ENCODE results near the gene F2R. TPM values are rescaled to one million over a fixed set of nuclear protein-coding genes. Genes with fewer than 3 reads are reported as not detected.
A peak's percentile ranks its signal among the peaks of the same experiment; 100 is the strongest.

Gene F2R
- total and polyA plus RNA-seq, 2 of the 4 experiments (the other 2 are of a cell fraction), result 85.7 to 147 TPM

DNA sequence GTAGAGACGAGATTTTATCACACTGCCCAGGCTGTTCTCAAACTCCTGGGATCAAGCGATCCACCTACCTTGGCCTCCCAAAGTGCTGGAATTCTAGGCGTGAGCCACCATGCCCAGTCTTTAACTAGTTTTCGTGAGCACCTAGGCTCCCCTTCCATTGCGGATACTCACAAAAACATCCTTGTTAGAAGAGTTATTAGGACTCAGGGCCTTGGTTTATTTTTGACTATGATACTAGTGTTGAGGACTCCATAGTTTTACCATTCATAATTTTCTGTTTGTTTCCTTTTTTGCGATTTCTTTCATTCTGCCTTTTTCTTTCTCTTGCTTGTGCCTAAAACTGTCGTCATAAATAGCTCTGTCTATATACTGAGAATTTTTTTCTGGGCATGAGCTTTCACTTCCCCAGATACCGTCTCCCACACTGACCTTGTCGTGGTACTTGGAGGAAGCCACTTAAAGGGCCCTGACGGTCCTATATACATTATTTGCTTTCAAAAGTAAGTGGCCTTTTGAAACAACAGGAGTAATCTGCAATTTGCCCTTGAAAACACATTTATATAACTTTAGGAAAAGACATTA, 5.2 kb downstream of the F2R start:
- peak overlapping the region; percentile 55 for H3K4me2 ChIP-seq (ENCODE audit: low read depth, low read length)

More for the DNA sequence above, 5.2 kb downstream of the F2R start:
- Histone ChIP-seq H2AK5ac (ENCODE audit: low read depth, low read length) (no peak overlapping the region), H3K18ac (ENCODE audit: low read depth, low read length) (no peak overlapping the region), H3K9me1 (ENCODE audit: insufficient read depth, low read length) (peaks cover 28% of the 10 kb centered on the region), H3K4ac (ENCODE audit: low read depth, low read length) (no peak overlapping the region), H2BK5ac (ENCODE audit: low read depth, low read length, poor library complexity, severe bottlenecking) (peak overlapping the region; percentile 12), H3K9me3 (ENCODE audit: control insufficient read depth, insufficient read depth, low read length) (no peaks in the 10 kb centered on the region), H3K79me1 (ENCODE audit: low read depth in 1 of 2, low read length in 2 of 2) (peaks cover 16 to 85% of the 10 kb centered on the region in 2 experiments), H3K4me3 (ENCODE audit: insufficient read depth, low read depth, low read length) (no peak overlapping the region), H3K9ac (ENCODE audit: low read depth, low read length) (no peak overlapping the region), H4K5ac (ENCODE audit: low read depth, low read length) (no peak overlapping the region), H3K14ac (replicated peaks; ENCODE audit: low read depth, low read length) (no peak overlapping the region), H2BK120ac (ENCODE audit: low read depth, low read length) (no peak overlapping the region), H3K27ac (ENCODE audit: insufficient read depth, low read length) (no peak overlapping the region; the same call in 1 of the 2 replicates), H2AFZ (replicated peaks; ENCODE audit: low read length, poor library complexity) (no peak overlapping the region), H3K56ac (ENCODE audit: extremely low read depth, insufficient read depth, low read length) (no peak overlapping the region), H2BK15ac (ENCODE audit: low read depth, low read length) (no peak overlapping the region), H4K8ac (ENCODE audit: low read depth in 2 of 2, low read length in 2 of 2) (no peak overlapping the region), H2BK20ac (ENCODE audit: low read depth, low read length) (no peak overlapping the region), H4K20me1 (ENCODE audit: insufficient read depth, low read length) (peaks cover 62% of the 10 kb centered on the region), H2AK9ac (replicated peaks; ENCODE audit: low read depth, low read length, poor library complexity) (no peak overlapping the region), H4K91ac (ENCODE audit: insufficient read depth, low read depth, low read length) (no peak overlapping the region), H3K4me1 (ENCODE audit: control insufficient read depth, insufficient read depth, low read length) (peaks cover 23% of the 10 kb centered on the region), H3K23ac (ENCODE audit: low read depth, low read length) (no peak overlapping the region; the same call in 1 of the 2 replicates), H3K27me3 (ENCODE audit: control insufficient read depth, insufficient read depth, low read length) (no peaks in the 10 kb centered on the region), H3K36me3 (ENCODE audit: control insufficient read depth, insufficient read depth, low read length) (peaks cover 11% of the 10 kb centered on the region)
- dilution Hi-C loops (cut with HindIII; ENCODE audit: low sequenced_read_pairs, unreplicated experiment) (no loop called here), in situ Hi-C loops (cut with MboI; ENCODE audit: low sequenced_read_pairs) (no loop called here), intact Hi-C loops (cut with micrococcal nuclease) (no loop called here)
- no TSS peak for BruUV-seq (replicated peaks)
- ATAC-seq (ENCODE audit: low read depth), result no peak
- CTCF ChIA-PET, result interaction anchor here (0.5 to 0.8 kb wide), 2 partner anchors 19 to 25 kb away, joined by 3 to 4 read pairs; no protein-coding TSS in a partner anchor
- no peak for TF ChIP-seq RCOR1 (IDR thresholded peaks at IDR 0.05; ENCODE audit: insufficient replicate concordance, low read length)
- no peak for TF ChIP-seq MAFK (IDR thresholded peaks at IDR 0.05; ENCODE audit: low read depth, low read length)
- TF ChIP-seq RAD21 (IDR thresholded peaks at IDR 0.05; ENCODE audit: low read length), result no peak
- TF ChIP-seq NFE2L2 (IDR thresholded peaks at IDR 0.05; ENCODE audit: low read depth, low read length), result no peak
- DNase-seq, result no peak
- no CpG with 5 or more reads among the region's 10 CpGs for WGBS, 2 experiments (ENCODE audit: extremely low coverage in 2 of 2, insufficient read length in 1 of 2)
- POLR2A ChIA-PET (ENCODE audit: unreplicated experiment), result interaction anchor here (1.4 kb wide), 1 partner anchor 11 kb away, joined by 4 read pairs; no protein-coding TSS in a partner anchor

All from IMR-90 (cell line).